ENCODE measurements around the gene AADACL2.
"Not testable (repeated sequence)": the region's sequence is repeated elsewhere in the genome, so short reads cannot be mapped to it uniquely, and the experiment has no call there.

AADACL2 gene

DNA sequence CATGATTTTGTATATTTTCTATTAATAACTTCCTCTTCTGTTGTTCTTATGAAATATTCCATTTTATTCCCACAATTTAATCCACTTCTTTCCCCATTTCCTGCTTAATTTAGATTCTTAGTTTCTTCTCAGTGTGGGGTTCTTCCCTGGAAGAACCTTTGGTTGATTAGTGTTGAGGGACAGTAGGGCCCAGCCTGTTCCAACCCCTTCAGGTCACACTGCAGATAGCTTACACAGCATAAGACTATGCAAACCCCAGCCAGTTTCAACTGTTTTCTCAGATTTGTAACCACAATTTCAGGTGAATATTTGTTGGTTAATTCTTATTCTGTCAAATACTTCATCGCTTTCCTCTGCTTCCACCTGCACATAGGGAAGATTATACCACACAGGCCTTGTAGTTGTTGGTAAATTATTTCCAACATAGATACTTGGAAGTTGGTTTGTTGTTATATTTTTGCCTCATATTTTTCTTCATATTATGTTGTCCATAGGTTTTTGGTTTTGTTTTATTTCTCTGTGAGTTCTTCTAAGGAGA is 34.7 kb downstream of the AADACL2 start:
- no peak for DNase-seq

DNA sequence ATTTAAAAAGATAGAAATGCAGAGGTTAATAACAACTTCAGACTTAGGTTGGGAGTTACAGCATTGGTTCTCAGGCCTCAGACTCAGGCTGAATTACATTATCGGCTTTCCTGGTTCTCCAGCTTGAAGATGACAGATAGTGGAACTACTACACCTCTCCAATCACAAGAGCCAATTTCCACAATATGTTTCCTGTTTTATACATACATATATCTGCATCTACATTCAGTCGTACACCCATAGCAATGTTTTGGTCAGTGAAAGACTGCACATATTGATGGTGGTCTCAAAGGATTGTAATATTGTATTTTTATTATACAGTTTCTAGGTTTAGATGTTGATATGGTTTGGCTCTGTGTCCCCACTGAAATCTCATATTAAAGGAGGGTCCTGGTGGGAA is 35.4 kb downstream of the AADACL2 start:
- no peak for DNase-seq

DNA sequence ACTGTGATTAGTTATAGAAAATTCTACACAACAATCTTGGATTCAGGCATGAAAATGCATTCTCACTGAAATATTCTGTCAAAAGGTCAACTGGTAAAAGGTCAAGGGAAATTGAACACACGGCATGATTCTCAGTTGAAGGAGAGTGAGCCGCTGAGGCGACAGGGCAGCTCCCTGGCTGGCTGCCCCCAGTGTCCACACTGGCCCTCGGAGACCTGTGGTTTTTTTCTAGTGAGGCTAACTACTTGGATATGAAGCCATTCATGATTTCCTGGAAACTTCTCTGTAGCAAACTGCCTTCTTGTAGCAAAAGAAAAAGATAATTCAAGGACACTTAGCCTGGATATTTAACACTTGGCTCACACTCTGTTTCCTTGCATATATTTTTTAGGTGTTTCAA is 37.2 kb downstream of the AADACL2 start:
- DNase-seq: no peak

DNA sequence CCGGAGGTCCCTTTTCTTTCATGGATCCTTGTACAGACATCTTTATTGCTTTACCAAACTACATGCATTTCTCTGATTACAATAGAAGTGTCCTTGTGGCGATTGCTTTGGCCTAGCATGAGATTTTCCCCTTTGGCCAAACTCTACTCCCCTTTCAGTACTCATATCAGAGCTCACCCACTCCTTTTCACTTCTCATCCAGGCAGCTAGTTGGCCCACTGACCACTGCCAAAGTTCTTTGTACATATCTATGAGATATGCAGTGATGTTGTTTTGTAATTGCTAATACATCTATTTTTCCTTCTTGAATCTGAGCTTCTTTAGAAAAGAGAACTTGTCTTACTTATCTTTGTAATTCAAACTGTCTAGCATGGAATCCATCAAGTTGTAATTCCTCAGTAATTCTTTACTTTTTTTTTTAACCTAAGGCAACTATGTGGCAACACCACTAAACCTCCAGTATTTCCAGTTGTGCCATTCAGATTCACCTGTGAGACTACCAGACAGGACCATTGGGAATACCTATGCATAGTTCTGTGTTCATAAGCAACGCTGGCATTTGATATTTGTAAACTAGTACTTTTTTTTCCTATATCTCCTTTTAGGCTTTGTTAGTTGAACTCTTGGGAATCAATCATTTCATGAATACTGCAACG is 39.2 kb downstream of the AADACL2 start:
- no peak for DNase-seq

DNA sequence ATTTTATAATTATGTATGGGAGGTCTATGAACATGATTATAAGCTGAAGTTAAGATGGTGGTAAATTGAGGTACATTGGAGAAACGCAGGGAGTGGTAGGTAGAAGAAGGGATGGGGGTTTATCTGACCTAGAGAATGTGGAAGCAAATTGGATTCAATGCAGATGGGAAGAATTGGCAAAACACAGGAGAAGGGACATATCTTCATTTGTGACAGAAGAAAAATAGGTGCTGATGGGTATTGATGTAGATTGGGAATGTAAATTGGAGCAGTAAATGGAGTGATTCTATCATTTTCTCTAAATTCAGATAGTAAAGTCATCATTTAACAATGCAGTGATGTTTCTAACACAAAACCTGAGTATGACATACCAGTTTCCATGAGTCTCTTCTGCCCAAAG is 40.5 kb downstream of the AADACL2 start:
- DNase-seq: no peak

DNA sequence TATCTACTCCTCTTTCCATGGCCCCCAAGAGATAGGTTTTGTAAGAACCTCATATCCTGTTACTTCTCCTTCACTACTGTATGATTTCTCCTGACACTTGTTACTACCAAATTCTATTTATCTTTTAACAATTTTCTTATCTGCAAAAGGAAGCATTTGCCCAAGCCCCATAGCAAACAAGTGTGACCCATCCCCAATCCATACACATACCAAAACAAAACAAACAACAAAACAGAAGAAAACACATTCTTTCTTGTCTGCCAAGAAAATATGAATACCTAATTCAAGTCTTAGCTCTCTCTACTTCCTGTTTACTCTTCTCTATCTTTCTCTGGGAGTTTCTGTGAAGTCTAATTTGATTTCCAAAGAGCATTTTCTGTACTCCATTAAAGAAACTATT is 41.2 kb downstream of the AADACL2 start:
- DNase-seq: no peak

DNA sequence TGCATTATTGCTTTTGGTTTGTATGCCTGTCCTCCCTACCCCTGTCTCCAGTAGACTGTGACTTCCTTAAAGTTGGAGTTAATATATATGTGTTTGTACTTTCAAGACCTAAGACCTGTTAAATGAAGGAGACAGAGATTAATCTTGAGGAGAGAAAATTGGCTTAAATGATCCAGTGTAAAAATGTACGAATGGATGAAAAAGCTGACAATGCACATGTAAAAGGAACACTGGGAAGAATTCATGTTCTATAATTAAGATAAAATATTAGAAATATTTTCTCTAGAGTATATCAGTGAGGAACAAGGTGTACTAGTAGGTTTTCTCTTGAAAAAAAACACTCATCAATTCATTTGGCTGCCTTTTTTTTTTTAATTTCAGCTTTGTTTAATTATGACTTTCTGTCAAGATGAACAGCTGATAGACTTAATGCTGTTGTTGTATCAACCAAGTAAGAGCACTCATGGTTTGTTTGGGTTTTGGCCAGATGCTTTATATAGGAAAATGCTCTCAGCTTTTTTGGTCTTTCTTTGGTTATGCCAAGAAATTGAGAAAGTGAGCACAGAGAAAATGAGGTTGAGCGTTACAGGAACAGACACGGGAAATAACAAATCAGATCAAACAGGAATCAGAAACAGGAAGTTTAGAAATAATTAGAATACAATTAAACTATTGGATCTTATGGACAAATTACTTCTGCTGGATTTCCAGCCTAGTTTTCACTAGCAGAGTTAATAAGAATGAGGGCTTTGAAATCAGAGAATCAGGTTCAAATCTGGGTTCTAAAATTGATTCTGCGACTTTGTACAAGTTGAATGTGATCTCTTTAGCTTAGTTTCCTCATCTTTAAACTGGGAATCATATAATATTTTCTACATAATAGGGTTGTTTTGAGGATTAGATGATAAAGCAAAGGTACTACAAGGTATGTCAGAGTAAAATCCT is 41.9 kb downstream of the AADACL2 start:
- no peak for DNase-seq

DNA sequence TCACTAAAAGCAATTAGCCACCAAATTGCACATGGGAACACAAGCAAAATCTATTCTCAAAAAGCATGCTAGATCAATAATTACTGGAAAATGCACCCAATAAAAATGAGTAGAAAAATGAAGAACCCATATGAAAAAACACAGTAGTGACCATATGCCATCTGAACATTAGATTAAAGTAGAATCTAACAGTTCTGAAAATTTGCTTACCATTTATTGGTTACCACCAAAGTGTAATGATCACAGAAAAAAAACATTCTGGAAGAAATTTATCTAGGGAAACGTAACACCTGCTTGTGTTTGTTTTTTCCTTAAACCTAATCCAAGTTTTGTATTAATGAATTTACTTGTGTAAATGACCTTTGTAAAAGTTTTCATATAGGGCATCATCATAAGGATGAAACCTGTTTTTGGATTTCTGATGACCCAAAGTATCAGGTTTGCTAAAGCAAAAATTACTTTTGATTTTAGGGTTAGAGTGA is 42.6 kb downstream of the AADACL2 start:
- DNase-seq: no peak

DNA sequence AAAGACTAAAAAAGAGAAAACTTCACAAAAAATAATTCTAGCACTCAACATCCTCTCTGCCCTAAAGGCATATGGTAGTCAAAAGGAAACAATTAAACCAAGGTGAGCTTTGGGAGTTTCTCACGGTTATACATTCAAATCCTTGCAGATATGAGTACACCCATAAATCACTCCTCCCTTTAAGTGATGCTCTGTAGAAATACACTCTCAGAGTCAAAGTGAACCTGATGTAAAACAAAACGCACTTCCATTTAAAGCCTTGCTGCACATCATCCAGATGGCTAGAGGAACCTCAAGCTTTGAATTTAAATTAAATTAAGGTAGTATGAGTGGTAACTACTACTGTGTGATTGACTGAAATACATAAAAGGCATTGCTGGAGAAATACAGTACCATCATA is 44.2 kb downstream of the AADACL2 start:
- no peak for DNase-seq

DNA sequence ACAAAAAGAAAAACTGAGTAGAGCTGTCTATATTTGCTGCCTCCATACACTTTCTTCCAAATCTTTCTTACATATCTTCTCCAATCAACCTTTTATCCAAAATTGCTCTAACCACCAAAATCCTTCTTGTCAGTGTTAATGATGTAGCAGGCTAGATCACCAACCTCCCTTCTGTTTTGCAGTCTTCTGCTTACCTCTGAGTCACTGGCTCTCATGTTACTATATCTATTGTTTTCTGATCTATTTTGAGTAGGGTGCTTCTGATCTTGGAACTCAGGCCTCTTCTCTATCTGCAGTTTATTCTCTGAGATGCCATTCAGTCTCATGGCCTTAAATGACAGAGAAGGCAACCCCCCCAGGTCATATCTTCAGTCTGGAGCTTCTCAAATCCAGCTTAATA is 53.9 kb downstream of the AADACL2 start:
- no peak for DNase-seq

DNA sequence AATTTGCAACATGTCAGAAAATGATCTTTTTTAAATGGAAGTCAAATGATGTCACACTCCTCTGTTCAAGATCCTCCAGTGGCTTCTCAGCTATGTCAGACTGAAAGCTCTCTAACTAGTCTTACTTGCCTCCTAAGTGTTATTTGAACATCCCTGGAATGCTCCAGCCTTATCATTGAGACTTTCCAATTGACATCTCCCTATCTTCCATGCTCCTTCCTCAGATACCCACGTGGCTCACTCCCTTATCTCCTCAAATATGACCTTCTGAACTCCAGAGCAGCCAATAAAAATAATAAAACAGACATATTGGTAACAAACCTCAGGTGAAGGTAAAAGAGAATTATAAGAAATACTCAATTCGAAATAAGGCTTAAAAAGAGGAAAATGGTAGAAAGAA is 54.7 kb downstream of the AADACL2 start:
- no peak for DNase-seq

DNA sequence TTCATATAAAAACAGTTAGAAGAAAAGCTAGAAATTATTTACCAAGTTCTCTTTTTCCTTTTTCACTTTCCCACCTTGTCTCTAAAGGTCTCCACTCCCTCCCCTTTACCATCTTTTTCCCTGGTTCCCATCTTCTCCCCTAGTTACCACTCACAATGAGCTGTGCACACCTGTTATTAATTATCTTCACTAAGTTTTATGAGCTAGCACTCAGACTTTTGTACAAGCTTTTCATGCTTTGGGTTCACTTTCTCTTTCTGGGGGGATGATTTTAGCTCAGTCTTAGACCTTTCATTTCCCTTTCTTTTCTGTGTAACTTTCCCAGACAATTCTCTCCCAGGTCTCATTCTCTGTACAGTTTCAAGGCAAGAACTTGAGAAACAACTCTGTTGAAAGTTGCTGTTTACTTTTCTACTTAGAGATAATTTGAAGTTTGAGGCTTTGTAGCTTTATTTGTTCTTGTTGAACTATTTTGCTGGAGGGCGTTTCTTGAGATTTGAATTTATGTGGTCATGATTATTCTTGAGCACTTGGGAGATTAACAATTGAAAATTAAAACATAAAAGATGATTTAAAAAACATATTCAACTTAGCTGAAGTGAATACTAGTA is 56.2 kb downstream of the AADACL2 start:
- DNase-seq: no peak

DNA sequence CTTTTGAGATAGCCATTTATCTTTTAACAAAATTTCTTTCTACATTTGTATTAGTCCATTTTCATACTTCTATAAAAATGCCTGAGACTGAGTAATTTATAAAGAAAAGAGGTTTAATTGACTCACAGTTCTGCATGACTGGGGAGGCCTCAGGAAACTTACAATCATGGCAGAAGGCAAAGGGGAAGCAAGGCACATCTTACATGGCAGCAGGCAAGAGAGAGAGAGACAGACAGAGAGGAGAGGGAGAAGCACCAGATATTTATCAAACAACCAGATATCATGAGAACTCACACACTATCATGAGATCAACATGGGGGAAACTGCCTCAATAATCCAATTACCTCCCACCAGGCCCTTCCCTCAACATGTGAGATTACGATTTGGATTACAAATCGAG is 57.0 kb downstream of the AADACL2 start:
- not testable (repeated sequence) for DNase-seq

DNA sequence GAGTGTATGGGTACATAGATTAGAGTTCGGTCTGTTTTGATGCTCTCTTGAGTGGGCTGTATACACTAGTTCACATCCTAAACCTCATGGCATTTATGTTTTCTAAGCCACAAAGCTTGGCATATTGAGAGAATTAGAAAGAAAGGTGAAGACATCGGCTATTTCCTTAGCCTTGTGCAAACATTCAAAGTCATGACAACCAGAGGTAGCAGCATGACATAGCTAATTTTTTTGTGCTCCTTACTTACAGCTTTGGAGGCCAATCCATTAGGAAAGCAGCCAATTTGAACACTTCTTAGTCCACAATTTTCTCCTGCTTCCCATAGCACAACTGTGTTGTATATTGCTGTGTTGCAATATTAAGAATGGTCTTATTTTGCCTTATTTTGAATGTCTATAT is 58.7 kb downstream of the AADACL2 start:
- no peak for DNase-seq

DNA sequence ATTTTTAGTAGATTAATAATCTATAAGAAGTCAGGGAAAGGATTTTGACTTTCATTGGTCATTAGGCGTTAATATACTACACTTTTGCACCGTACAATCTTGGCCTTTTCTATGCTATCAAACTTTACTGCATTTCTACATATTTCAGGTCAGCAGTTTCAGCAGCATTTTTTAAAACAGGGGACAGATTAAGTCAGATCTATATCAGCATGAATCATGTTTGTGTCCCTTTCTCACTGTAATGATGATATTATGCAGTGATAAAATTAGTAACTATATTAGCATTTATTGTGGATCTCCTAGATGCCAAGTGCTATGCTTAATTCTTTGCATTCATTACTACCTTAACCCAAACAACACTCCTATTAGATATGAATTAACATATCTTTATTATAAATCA is 59.9 kb downstream of the AADACL2 start:
- DNase-seq: no peak

DNA sequence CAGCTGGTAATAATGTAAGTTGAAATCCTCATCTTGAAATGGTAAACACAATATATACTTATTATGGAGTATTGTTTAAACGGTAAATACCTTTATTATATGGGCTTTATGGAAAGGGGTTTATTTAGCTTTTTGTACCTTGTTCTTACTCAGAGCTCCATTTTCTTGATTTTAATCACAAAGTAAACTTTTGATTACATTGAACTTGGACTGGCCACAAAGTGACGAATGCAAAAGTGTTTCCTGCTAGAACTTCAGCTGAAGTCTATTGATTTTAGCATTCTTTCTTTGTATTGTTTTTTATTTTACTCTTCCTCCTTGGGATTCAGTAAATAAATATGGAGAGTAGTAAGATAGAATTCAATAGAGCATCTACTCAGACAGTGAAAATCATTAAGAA is 60.4 kb downstream of the AADACL2 start:
- DNase-seq: no peak

DNA sequence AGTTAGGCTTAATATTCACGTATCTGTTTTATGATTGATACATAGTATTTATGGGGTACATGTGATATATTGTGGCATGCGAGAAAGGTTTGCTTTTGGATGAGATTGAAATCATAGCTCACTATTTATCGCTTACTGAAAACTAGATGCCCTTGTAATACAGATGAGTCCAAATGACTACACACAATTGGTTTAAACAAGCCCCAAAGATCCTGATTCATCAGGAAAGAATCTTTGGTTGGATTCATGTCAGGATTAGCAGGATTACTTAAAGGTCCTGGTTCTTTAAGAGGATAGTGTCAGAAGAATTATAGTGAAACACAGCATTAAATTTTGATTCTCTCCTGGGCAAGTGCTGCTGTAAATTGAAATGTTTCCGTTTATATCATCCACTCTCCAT is 61.5 kb downstream of the AADACL2 start:
- no peak for DNase-seq

DNA sequence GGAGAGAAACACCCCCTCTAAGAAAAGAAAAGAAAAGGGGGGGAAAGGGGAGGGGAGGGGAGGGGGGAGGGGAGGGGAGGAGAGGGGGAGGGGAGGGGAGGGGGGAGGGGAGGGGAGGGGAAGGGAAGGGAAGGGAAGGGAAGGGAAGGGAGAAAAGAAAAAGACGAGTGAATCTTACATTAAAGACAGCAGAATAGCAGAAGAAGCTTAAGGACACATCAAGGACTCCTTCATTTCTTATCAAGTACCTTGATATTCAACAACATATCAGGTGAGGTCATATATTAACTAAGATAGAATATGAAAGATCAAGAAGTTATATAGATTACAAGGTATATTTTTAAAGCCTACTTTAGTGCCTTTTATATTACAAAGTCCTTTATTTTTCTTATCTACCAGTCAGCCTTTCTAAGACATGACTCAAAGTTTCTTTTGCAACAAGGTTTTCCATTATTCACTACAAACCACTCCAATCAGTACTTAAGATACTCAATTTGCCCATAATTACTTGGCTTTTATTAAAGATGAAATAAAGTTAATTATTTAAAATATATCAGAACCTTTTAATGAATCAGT is 62.5 kb downstream of the AADACL2 start:
- no peak for DNase-seq

DNA sequence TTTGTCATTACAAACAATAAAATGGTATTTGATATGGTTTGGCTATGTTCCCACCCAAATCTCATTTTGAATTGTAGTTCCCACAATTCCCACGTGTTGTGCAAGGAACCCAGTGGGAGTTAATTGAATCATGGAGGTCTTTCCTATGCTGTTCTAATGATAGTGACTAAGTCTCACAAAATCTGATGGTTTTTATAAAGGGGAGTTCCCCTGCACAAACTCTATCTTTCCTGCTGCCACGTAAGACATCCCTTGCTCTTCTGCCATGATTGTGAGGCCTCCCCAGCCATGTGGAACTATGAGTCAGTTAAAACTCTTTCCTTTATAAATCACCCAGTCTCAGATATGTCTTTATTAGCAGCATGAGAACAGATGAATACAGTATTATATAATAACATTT is 64.7 kb downstream of the AADACL2 start:
- no peak for DNase-seq

DNA sequence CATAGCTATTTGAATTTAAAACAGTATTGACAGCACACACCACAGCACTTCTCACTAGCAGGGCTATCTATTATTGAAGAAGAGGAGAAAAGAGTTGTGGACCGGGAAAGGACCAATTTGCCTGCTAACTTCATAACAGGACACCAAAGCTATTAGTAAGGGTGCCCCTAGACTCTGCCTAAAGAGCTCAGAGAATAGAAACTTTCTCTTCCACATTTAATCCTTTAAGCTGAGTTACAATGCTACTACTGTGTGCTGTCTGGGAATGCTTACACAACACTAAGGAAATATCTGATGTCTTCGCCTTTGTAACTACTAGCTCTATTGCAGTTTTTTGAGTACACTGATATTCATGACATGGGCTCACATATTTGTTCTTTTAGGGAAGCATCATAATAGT is 66.7 kb downstream of the AADACL2 start:
- DNase-seq: no peak

DNA sequence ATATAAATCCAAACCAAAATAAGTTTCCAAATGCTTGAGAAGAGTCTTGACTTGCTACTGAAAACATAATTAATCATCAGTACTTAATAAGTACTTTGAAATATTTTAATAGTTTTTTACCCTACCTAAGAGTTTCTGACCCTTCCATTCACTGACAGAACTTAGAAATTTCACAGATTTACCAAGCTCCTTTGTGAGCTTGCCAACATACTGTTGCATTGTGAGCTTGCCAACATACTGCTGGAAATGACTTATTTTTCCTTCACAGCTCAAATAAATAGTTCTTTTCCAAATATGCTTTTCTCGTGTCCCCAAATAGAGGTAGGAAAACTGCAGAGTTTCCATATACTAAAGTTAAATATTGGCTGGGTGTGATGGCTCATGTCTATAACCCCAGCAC is 70.5 kb downstream of the AADACL2 start:
- no peak for DNase-seq

DNA sequence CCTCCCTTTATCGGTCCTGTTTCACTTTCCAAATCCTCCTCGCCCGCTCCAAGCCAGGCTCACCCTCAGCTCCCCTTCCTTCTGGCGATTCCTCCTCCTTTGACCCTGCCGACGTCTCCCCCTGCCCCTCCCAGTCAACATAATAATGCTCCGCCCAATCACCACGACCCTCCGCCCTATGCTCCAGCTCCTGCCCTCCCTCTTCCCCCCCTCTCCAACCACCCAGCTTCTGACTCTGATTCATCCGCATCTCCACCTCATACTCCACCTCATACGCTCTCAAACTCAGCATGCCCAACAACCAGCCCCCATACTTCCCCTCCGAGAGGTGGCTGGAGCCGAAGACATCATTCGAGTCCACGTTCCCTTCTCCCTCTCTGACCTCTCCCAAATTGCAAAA is 73.1 kb downstream of the AADACL2 start:
- no peak for DNase-seq
